Psoas muscle (tissue), 8 donors: ENCODE data around the gene IDUA. TPM values are rescaled to one million over a fixed set of nuclear protein-coding genes. Genes with fewer than 3 reads are reported as not detected.

Experiments
- ATAC-seq, 4 donors: fragments of 200-7000 bp; cut with Tn5 transposase; one replicate each; pipeline ENCODE4 v1.9.1; 2020; ENCODE audit warnings: moderate library complexity in 3 of 4, mild to moderate bottlenecking in 2 of 4
- DNase-seq, 2 donors: peaks; one replicate each; pipeline ENCODE4 v3.0.0-alpha.2; 2020
- H3K27ac ChIP-seq: fragments of 200-600 bp; one replicate; pipeline ENCODE4 v1.8.0; 2022
- H3K27me3 ChIP-seq, 3 donors: fragments of 200-600 bp in 1 of 3; one replicate each; pipeline versions ENCODE4 v1.6.1 to v1.8.0; 2013 to 2022; ENCODE audit warnings: low read length in 2 of 3, mild to moderate bottlenecking in 2 of 3, moderate library complexity in 1 of 3; ENCODE audit not compliant: insufficient read depth in 3 of 3
- H3K36me3 ChIP-seq, 2 donors: fragments of 200-600 bp in 1 of 2; one replicate each; pipeline versions ENCODE4 v1.6.1 to v1.8.0; 2013 to 2022; ENCODE audit warnings: low read depth in 1 of 2, mild to moderate bottlenecking in 1 of 2, moderate library complexity in 1 of 2; ENCODE audit not compliant: insufficient read depth in 1 of 2
- H3K4me1 ChIP-seq: fragments of 200-600 bp; one replicate; pipeline ENCODE4 v1.8.0; 2022
- H3K4me3 ChIP-seq: fragments of 200-600 bp; one replicate; pipeline ENCODE4 v1.8.0; 2022; ENCODE audit warnings: mild to moderate bottlenecking
- H3K9me3 ChIP-seq: fragments of 200-600 bp; one replicate; pipeline ENCODE4 v1.8.0; 2022
- CTCF ChIP-seq: fragments of 200-600 bp; IDR thresholded peaks from one replicate; pipeline ENCODE4 v1.8.0; 2022; ENCODE audit warnings: antibody characterized with exemption
- WGBS, 3 donors: extraction: QIAGEN DNeasy Blood & Tissue Kit; methylation state at CpG; one replicate each; pipeline versions ENCODE4 v1.1.6 to v1.1.7; 2013; 5-methylcytosine and 5-hydroxymethylcytosine counted together
- intact Hi-C, 2 donors: fragments of 100-400 bp; cut with DNase I; formaldehyde crosslinking; loops; one replicate each; pipeline versions ENCODE4 v1.11.0 to v1.14.2; 2022
- polyA plus RNA-seq, 3 donors: library from polyadenylated mRNA; stranded (reverse); fragments of 200-250 nt; gene quantifications; one replicate each; pipeline ENCODE4 v1.2.3, GENCODE V29; 2013
- total RNA-seq, 4 donors: library from RNA; stranded (reverse); fragmentation: NEBNext Ultra II Directional in 2 of 4; extraction: Animal tissue kit (Norgen Biotek cat#: 25700) in 2 of 4; gene quantifications; one replicate each; pipeline versions ENCODE4 v1.2.1 to v1.2.4, GENCODE V29; 2021 to 2023
- donor health status: healthy with polysubstance abuse.
- donor health status: DM: no; HTN: no; CAD: no; lungs with moderate emphysema.
- donor health status: Bipolar disorder and iron deficiency.
- donor health status: healthy.
- donor health status: DM: yes; HTN: yes; CAD: no.
- donor health status: DM: no; HTN: no; CAD: no.
- donor health status: DM: no; HTN: no; CAD: no.
- donor health status: DM: yes; HTN: yes; CAD: no.

The IDUA gene
- total and polyA plus RNA-seq, 7 donors = 1.3 to 6.0 (median 5.1) TPM

DNA sequence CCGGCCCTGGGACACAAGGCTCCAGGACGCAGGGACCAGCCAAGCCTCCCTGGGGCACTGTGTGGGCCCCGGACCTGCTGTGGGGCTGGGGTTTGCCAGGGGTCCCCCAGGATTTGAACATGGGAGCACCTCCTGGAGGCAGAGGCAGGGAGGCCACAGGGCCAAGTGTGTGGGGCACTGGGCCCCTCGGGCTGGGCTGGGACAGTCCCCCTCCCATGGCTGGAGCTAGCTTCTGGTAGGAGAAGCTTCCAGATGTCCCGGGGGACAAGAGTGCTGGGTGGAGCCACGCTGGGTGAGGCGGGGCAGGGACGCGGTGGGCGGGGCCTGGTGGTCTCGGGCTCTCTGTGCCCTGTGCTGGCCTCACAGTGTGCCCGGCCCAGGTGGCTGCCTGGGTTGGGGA is 43.2 kb downstream of the IDUA start:
- no peaks in the 10 kb centered on the region for H3K9me3 ChIP-seq
- ATAC-seq (no peak), DNase-seq (no peak)
- no peaks in the 10 kb centered on the region for H3K4me1 ChIP-seq
- WGBS, 3 donors = 54 to 64% (median 63%) methylated on average over 8 to 12 of the region's 12 CpGs
- intact Hi-C loops = no loop called here
- no peak overlapping the region for H3K4me3 ChIP-seq
- no peaks in the 10 kb centered on the region for H3K36me3 ChIP-seq
- no peak overlapping the region for H3K27ac ChIP-seq
- TF ChIP-seq CTCF = no peak
- H3K27me3 ChIP-seq = peaks cover 0 to 52% (median 19%) of the 10 kb centered on the region in 3 donors

DNA sequence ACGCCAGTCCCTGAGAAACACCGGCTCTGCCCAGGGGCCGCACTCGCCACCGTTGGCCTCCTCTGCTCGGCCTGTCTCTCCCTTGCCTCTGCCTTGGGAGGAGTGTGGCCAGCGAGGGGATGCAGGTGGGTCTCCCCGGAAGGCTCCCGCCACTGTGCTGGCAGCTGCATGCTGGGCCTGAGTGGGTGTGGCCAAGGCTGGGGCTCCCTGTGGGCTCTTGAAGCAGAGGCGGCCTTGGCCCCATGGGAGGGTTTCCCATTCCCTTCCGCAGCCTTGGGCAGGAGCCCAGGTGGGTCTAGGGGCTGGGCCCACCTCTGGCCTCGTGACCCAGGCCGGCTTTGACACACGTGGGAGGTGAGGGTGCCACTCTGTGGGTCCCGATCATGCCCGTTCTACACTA is 43.7 kb downstream of the IDUA start:
- no peak overlapping the region for H3K4me3 ChIP-seq
- no peaks in the 10 kb centered on the region for H3K9me3 ChIP-seq
- no peaks in the 10 kb centered on the region for H3K4me1 ChIP-seq
- no peaks in the 10 kb centered on the region for H3K36me3 ChIP-seq
- TF ChIP-seq CTCF = no peak
- H3K27ac ChIP-seq = no peak overlapping the region
- intact Hi-C loops = no loop called here
- peaks cover 0 to 57% (median 19%) of the 10 kb centered on the region in 3 donors for H3K27me3 ChIP-seq
- WGBS, 3 donors = 76 to 82% (median 79%) methylated on average over 13 to 16 of the region's 16 CpGs
- DNase-seq = no peak
- no peak for ATAC-seq

DNA sequence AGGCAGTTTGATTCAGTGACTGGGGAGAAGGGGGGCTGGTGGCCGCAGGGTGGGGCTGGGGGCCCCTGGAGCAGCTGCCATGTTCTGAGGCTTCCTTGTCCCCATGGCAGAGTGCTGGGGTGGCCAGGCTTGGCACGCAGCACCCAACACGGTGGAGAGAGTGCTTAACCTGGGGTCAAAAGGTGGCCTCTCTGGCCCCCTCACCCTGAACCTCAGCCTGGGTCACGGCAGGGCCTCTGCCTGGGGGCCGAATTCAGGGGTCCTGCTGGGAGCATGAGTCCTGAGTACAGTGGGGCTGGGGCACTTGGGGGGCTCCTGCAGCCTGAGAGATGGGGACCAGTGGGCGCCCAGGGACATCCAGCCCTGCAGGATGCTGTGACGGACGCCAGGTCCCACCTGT is 44.5 kb downstream of the IDUA start:
- Histone ChIP-seq H3K4me1 (no peaks in the 10 kb centered on the region), H3K27me3 (peaks cover 0 to 62% (median 19%) of the 10 kb centered on the region in 3 donors), H3K9me3 (no peaks in the 10 kb centered on the region), H3K4me3 (no peak overlapping the region), H3K27ac (no peak overlapping the region), H3K36me3 (no peaks in the 10 kb centered on the region)
- intact Hi-C loops = no loop called here
- DNase-seq (no peak), ATAC-seq (no peak)
- WGBS, 3 donors = 79 to 86% (median 83%) methylated on average over 6 to 8 of the region's 8 CpGs
- TF ChIP-seq CTCF = no peak

DNA sequence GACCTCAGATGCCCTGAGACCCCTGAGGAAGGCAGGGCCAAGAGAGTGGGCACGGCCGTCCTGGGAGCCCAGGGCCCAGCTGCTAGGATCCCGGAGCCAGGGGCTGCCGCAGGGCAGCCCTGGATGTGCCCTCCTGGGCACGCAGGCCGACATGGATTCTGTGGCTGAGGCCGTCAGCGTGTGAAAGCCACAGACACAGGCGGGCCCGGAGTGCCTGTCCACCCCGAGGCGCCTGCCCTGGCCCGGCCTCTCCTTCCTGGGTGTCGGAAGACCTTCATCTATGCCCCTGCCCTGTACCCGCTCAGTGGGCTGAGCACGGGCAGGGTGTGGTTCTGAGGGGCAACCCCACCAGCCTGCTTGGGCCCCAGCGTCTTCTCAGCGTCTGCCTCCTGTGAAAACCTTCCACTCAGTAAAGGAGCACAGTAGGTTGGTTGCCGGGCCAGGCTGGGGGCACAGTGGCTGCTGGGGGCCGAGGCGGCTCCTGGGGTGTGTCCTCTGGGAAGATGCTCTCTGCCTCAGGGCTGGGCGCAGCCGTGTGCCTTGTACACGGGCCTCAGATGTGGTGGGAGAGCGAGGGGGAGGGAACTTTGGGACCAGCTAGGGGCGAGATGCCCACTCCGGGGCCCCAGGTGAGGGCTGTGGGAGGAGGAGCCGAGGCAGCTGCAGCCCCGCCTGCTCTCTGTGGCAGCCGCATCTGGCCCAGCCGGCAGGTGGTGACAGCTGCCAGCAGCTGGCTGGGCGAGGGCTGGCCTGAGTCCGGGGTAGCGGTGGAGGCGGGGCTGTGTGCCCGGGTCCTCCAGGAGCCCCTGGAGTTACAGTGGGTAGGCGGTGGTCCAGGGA is 45.3 kb downstream of the IDUA start:
- intact Hi-C loops = no loop called here
- no peak for ATAC-seq

More for the DNA sequence above, 45.3 kb downstream of the IDUA start:
- TF ChIP-seq CTCF = no peak
- WGBS, 3 donors = 32 to 35% (median 35%) methylated on average over 31 to 37 of the region's 37 CpGs
- Histone ChIP-seq H3K4me3 (no peak overlapping the region), H3K27ac (no peak overlapping the region), H3K4me1 (no peaks in the 10 kb centered on the region), H3K9me3 (no peaks in the 10 kb centered on the region), H3K36me3 (no peaks in the 10 kb centered on the region), H3K27me3 (peaks cover 0 to 67% (median 20%) of the 10 kb centered on the region in 3 donors)
- DNase-seq = no peak
